Ishikawa (cell line): Measurements from ENCODE around the gene FAM83F.

ENCODE experiments used
- CEBPB ChIP-seq: IDR thresholded peaks from 2 replicates; pipeline ENCODE4 v1.6.1; 2012
- CREB1 ChIP-seq: IDR thresholded peaks from 2 replicates; pipeline ENCODE4 v1.6.1; 2012; ENCODE audit warnings: low read depth
- EGR1 ChIP-seq: IDR thresholded peaks from 2 replicates; pipeline ENCODE4 v1.6.1; 2012
- EP300 ChIP-seq: IDR thresholded peaks from 2 replicates; pipeline ENCODE4 v1.6.1; 2012; ENCODE audit warnings: borderline replicate concordance
- FOXM1 ChIP-seq: IDR thresholded peaks from 2 replicates; pipeline ENCODE4 v1.6.1; 2012; ENCODE audit warnings: low read depth, borderline replicate concordance
- MAX ChIP-seq: IDR thresholded peaks from 2 replicates; pipeline ENCODE4 v1.6.1; 2012
- NFIC ChIP-seq: IDR thresholded peaks from 2 replicates; pipeline ENCODE4 v1.6.1; 2012
- RAD21 ChIP-seq: IDR thresholded peaks from 2 replicates; pipeline ENCODE4 v1.6.1; 2012; ENCODE audit warnings: low read depth
- TAF1 ChIP-seq: IDR thresholded peaks from 2 replicates; pipeline ENCODE4 v1.6.1; 2012; ENCODE audit warnings: low read depth, mild to moderate bottlenecking
- TCF12 ChIP-seq: IDR thresholded peaks from 2 replicates; pipeline ENCODE4 v1.6.1; 2012; ENCODE audit warnings: low read depth
- TEAD4 ChIP-seq: IDR thresholded peaks from 2 replicates; pipeline ENCODE4 v1.6.1; 2012
- YY1 ChIP-seq: IDR thresholded peaks from 2 replicates; pipeline ENCODE4 v1.6.1; 2012; ENCODE audit warnings: low read depth
- ZBTB7A ChIP-seq: IDR thresholded peaks from 2 replicates; pipeline ENCODE4 v1.6.1; 2012; ENCODE audit warnings: low read depth
- TF ChIP-seq, protein P1 (sequence below): IDR thresholded peaks from 2 replicates; pipeline ENCODE4 v1.6.1; 2012

The FAM83F gene

DNA sequence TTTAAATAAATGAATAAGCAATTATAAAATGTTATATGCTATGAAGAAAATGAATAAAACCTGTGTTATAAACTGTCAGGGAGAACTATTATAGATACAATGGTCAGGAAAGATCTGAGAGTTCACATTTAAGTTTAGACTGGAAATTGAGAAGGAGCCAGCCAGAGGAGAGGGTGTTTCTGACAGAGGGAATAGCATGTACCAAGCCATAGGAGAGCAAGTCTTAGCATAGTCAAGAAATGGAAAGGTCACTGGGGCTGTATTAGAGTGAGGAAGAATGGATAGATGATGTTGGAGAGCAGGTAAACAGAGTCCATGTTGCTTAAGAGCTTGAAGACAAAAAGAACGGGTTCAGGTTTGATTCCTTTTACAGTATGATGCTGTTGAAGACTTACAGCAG is 87.4 kb downstream of the FAM83F start:
- TF ChIP-seq TEAD4 (no peak), YY1 (no peak), CEBPB (no peak), FOXM1 (no peak), TAF1 (no peak), TCF12 (no peak)

DNA sequence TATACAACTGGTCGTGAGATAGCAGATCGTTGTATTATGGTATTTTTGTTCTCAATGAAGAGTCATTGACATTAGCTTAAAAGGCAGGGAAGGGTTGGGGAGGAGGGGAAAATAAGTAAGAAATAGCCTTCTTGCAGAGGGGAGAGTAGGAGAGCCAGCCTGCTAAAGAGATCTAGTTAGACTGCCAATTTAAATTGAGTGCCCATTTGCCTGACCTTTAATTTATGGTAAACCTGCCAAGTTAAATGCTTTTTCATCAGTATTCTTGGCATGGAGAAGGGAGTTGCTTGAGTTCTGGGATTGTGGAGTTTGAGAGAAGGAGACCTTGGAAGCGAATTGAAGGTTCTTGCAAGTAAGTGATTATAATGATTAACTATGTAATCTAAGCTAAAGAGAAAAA is 89.0 kb downstream of the FAM83F start:
- TF ChIP-seq NFIC (no peak), TEAD4 (no peak), RAD21 (no peak), MAX (no peak)

DNA sequence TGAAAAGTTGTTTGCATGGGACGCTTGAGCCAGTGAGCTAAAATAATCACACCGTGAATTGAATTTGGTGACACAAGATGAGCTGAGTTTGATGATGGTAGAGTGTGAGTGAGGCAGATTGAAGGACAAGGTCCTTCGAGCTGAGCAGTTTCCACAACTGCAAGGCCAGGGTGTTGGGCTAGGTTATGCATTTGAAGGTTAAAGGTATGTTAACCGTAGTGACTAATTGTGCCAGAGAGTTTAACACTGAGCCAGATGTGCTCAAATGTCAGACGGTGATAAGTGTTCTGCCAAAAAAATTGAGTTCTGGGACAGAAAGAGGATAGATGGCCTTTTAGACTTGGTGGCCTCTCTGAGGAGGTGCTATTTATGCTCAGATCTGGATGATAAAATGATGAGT is 89.5 kb downstream of the FAM83F start:
- no peak for TF ChIP-seq CEBPB
- TF ChIP-seq CREB1 = no peak
- no peak for TF ChIP-seq MAX
- TF ChIP-seq YY1 = no peak
- TF ChIP-seq EP300 = no peak
- TF ChIP-seq FOXM1 = no peak
- no peak for TF ChIP-seq TAF1
- no peak for TF ChIP-seq RAD21
- TF ChIP-seq EGR1 = no peak

GRCh38 chr22:40088818-40089217 is 94.1 kb downstream of the FAM83F start:
- TF ChIP-seq TEAD4 (no peak), RAD21 (no peak), NFIC (no peak), CEBPB (no peak), ZBTB7A (no peak), CREB1 (no peak), FOXM1 (no peak), TAF1 (no peak)
- TF ChIP-seq, protein P1, sequence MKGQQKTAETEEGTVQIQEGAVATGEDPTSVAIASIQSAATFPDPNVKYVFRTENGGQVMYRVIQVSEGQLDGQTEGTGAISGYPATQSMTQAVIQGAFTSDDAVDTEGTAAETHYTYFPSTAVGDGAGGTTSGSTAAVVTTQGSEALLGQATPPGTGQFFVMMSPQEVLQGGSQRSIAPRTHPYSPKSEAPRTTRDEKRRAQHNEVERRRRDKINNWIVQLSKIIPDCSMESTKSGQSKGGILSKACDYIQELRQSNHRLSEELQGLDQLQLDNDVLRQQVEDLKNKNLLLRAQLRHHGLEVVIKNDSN = no peak
